Measurements from ENCODE around the gene WEE1.
A peak's percentile ranks its signal among the peaks of the same experiment; 100 is the strongest.

The WEE1 gene

GRCh38 chr11:9573052-9573774 lies at the start of gene WEE1:
WEE1 (plus strand) TSS chr11:9573670; CDS start chr11:9573934, 264 bp downstream.
- in situ Hi-C loops (cut with HindIII; ENCODE audit: low pct_unique_long_range_greater_than_20kb, low sequenced_read_pairs): no loop called here
- TF ChIP-seq JUND (IDR thresholded peaks at IDR 0.05; ENCODE audit: low read depth): no peak
- DNase-seq (ENCODE audit: low read depth in 1 of 2, low spot score in 1 of 2): peak; percentile 82 to 98

- in situ Hi-C loops (cut with HindIII; ENCODE audit: low pct_unique_long_range_greater_than_20kb, low sequenced_read_pairs): no loop called here
- TF ChIP-seq JUND (IDR thresholded peaks at IDR 0.05; ENCODE audit: low read depth): no peak
Measured at GRCh38 chr11:9524001-9524400, 49.5 kb upstream of the WEE1 start.

GRCh38 chr11:9525116-9525515 lies 48.4 kb upstream of the WEE1 start:
- in situ Hi-C loops (cut with HindIII; ENCODE audit: low pct_unique_long_range_greater_than_20kb, low sequenced_read_pairs): no loop called here
- DNase-seq (ENCODE audit: low read depth in 1 of 2, low spot score in 1 of 2): no peak
- no peak for TF ChIP-seq JUND (IDR thresholded peaks at IDR 0.05; ENCODE audit: low read depth)

More at GRCh38 chr11:9524001-9524400, 49.5 kb upstream of the WEE1 start:
- DNase-seq (ENCODE audit: low read depth in 1 of 2, low spot score in 1 of 2): no peak

GRCh38 chr11:9527481-9528135 lies 45.9 kb upstream of the WEE1 start:
- in situ Hi-C loops (cut with HindIII; ENCODE audit: low pct_unique_long_range_greater_than_20kb, low sequenced_read_pairs): no loop called here
- no peak for TF ChIP-seq JUND (IDR thresholded peaks at IDR 0.05; ENCODE audit: low read depth)
- DNase-seq (ENCODE audit: low read depth in 1 of 2, low spot score in 1 of 2): no peak

- in situ Hi-C loops (cut with HindIII; ENCODE audit: low pct_unique_long_range_greater_than_20kb, low sequenced_read_pairs): no loop called here
- no peak for DNase-seq (ENCODE audit: low read depth in 1 of 2, low spot score in 1 of 2)
- TF ChIP-seq JUND (IDR thresholded peaks at IDR 0.05; ENCODE audit: low read depth): no peak
Measured at GRCh38 chr11:9528136-9528501, 45.4 kb upstream of the WEE1 start.

GRCh38 chr11:9528573-9529333 lies 44.7 kb upstream of the WEE1 start:
- in situ Hi-C loops (cut with HindIII; ENCODE audit: low pct_unique_long_range_greater_than_20kb, low sequenced_read_pairs): no loop called here
- DNase-seq (ENCODE audit: low read depth in 1 of 2, low spot score in 1 of 2): no peak
- no peak for TF ChIP-seq JUND (IDR thresholded peaks at IDR 0.05; ENCODE audit: low read depth)

- peak in 1 of 2 experiments; percentile 23 for DNase-seq (ENCODE audit: low read depth in 1 of 2, low spot score in 1 of 2)
- in situ Hi-C loops (cut with HindIII; ENCODE audit: low pct_unique_long_range_greater_than_20kb, low sequenced_read_pairs): no loop called here
- no peak for TF ChIP-seq JUND (IDR thresholded peaks at IDR 0.05; ENCODE audit: low read depth)
Measured at GRCh38 chr11:9529334-9529650, 44.2 kb upstream of the WEE1 start.

GRCh38 chr11:9530020-9530621 lies 43.3 kb upstream of the WEE1 start:
- in situ Hi-C loops (cut with HindIII; ENCODE audit: low pct_unique_long_range_greater_than_20kb, low sequenced_read_pairs): no loop called here
- no peak for TF ChIP-seq JUND (IDR thresholded peaks at IDR 0.05; ENCODE audit: low read depth)
- DNase-seq (ENCODE audit: low read depth in 1 of 2, low spot score in 1 of 2): peak in 1 of 2 experiments; percentile 73

- in situ Hi-C loops (cut with HindIII; ENCODE audit: low pct_unique_long_range_greater_than_20kb, low sequenced_read_pairs): no loop called here
- DNase-seq (ENCODE audit: low read depth in 1 of 2, low spot score in 1 of 2): peak in 1 of 2 experiments; percentile 87
- no peak for TF ChIP-seq JUND (IDR thresholded peaks at IDR 0.05; ENCODE audit: low read depth)
Measured at GRCh38 chr11:9530901-9531625, 42.4 kb upstream of the WEE1 start.

GRCh38 chr11:9533058-9533457 lies 40.4 kb upstream of the WEE1 start:
- in situ Hi-C loops (cut with HindIII; ENCODE audit: low pct_unique_long_range_greater_than_20kb, low sequenced_read_pairs): no loop called here
- DNase-seq (ENCODE audit: low read depth in 1 of 2, low spot score in 1 of 2): peak in 1 of 2 experiments; percentile 74
- no peak for TF ChIP-seq JUND (IDR thresholded peaks at IDR 0.05; ENCODE audit: low read depth)

GRCh38 chr11:9533736-9534473 lies 39.6 kb upstream of the WEE1 start:
- no peak for TF ChIP-seq JUND (IDR thresholded peaks at IDR 0.05; ENCODE audit: low read depth)
- DNase-seq (ENCODE audit: low read depth in 1 of 2, low spot score in 1 of 2): no peak
- in situ Hi-C loops (cut with HindIII; ENCODE audit: low pct_unique_long_range_greater_than_20kb, low sequenced_read_pairs): no loop called here

Measured in T47D (cell line).